ENCODE results near the gene ENTPD6. TPM values are rescaled to one million over a fixed set of nuclear protein-coding genes. Genes with fewer than 3 reads are reported as not detected.
A peak's percentile ranks its signal among the peaks of the same experiment; 100 is the strongest.

ENTPD6 gene
- polyA plus RNA-seq, 1 donor from 2014 or later, result 143 TPM

DNA sequence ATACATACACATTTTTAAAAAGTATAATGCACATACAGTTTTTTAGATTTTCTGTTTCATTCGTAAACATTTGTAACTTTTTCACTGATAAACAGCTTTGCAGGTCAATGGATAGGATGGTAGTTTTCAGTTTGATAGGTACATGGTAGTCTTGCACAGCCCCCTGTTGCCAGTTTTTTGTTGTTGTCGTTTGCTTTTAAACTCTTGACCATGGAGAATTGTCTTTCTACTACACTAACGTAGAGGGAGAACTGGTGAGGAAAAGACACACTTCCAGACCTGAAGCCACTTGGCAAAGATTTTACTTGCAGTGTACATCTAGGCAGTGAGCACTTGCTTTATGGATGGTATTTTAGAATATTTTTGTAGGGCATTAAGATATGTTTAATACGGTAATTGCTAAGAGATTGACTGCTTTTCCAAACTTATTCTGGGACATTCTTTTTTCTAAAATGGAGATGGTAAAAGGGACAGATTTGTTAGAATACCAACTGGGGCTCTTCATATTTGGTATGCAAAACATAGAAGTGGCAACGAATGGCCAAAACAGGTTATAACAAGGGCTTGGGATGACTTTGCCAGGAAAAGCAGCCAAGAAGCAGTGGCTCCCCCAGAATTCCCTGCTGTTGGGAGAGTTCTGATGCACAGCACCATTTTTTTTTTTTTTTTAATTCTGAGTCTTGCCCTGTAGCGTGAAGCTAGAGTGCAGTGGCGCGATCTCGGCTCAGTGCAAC lies 53.9 kb downstream of the ENTPD6 start:
- peaks cover 45% of the 10 kb centered on the region for H3K79me2 ChIP-seq (replicated peaks; ENCODE audit: insufficient read depth, low read length)

DNA sequence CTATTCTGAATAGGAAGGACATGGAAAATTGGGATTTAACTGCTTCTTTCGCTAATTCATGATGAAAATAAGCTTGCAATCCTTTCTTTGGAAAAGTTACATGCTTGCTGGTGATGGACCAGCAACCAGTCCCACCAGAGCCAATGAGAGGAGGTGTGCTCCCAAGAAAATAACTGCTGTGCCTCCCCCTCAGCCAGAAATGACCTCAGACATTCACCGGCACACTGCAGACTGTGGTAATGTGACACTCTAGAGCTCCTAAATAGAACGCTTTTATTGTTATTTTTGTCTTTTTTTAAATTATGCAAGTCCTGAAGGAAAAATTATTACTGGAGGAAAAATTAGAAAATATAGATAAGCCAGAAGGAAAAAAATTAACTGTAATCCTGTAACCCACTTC lies 55.0 kb downstream of the ENTPD6 start:
- H3K4me3 ChIP-seq (ENCODE audit: low read length), result peak overlapping the region; percentile 95
- H3K36me3 ChIP-seq (ENCODE audit: insufficient read depth, low read length), result no peaks in the 10 kb centered on the region
- no peaks in the 10 kb centered on the region for H3K27me3 ChIP-seq (ENCODE audit: insufficient read depth, low read depth, low read length)
- H3K79me2 ChIP-seq (replicated peaks; ENCODE audit: insufficient read depth, low read length), result peaks cover 56% of the 10 kb centered on the region
- no peaks in the 10 kb centered on the region for H4K20me1 ChIP-seq (ENCODE audit: insufficient read depth)
- no peak overlapping the region for H2AFZ ChIP-seq (ENCODE audit: low read depth, low read length)
- H3K9me2 ChIP-seq (ENCODE audit: insufficient read depth, low read length), result no peaks in the 10 kb centered on the region
- H3K4me2 ChIP-seq (ENCODE audit: low read length), result peak overlapping the region; percentile 37
- H3K9me3 ChIP-seq (ENCODE audit: low read length), result no peaks in the 10 kb centered on the region
- no peak overlapping the region for H3K27ac ChIP-seq (ENCODE audit: low read length)
- H3K9ac ChIP-seq (ENCODE audit: low read length), result no peak overlapping the region
- peaks cover 5% of the 10 kb centered on the region for H3F3A ChIP-seq (ENCODE audit: insufficient read depth, low read length, poor library complexity, severe bottlenecking)
- TF ChIP-seq, protein P1, sequence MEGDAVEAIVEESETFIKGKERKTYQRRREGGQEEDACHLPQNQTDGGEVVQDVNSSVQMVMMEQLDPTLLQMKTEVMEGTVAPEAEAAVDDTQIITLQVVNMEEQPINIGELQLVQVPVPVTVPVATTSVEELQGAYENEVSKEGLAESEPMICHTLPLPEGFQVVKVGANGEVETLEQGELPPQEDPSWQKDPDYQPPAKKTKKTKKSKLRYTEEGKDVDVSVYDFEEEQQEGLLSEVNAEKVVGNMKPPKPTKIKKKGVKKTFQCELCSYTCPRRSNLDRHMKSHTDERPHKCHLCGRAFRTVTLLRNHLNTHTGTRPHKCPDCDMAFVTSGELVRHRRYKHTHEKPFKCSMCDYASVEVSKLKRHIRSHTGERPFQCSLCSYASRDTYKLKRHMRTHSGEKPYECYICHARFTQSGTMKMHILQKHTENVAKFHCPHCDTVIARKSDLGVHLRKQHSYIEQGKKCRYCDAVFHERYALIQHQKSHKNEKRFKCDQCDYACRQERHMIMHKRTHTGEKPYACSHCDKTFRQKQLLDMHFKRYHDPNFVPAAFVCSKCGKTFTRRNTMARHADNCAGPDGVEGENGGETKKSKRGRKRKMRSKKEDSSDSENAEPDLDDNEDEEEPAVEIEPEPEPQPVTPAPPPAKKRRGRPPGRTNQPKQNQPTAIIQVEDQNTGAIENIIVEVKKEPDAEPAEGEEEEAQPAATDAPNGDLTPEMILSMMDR (IDR thresholded peaks at IDR 0.05; ENCODE audit: poor library complexity, severe bottlenecking), result no peak
- TF ChIP-seq TAF1 (IDR thresholded peaks at IDR 0.05; ENCODE audit: low read depth) (no peak), EP300 (conservative IDR thresholded peaks at IDR 0.05; ENCODE audit: poor library complexity, severe bottlenecking) (no peak), MXI1 (conservative IDR thresholded peaks at IDR 0.05; ENCODE audit: poor library complexity, severe bottlenecking) (no peak), POLR2AphosphoS5 (IDR thresholded peaks at IDR 0.05) (no peak), SMC3 (conservative IDR thresholded peaks at IDR 0.05; ENCODE audit: poor library complexity) (no peak), RAD21 (conservative IDR thresholded peaks at IDR 0.05) (no peak), EZH2 (IDR thresholded peaks at IDR 0.05; ENCODE audit: borderline replicate concordance, insufficient read depth, low read length, poor library complexity, severe bottlenecking) (no peak)
- TF ChIP-seq, protein P2, sequence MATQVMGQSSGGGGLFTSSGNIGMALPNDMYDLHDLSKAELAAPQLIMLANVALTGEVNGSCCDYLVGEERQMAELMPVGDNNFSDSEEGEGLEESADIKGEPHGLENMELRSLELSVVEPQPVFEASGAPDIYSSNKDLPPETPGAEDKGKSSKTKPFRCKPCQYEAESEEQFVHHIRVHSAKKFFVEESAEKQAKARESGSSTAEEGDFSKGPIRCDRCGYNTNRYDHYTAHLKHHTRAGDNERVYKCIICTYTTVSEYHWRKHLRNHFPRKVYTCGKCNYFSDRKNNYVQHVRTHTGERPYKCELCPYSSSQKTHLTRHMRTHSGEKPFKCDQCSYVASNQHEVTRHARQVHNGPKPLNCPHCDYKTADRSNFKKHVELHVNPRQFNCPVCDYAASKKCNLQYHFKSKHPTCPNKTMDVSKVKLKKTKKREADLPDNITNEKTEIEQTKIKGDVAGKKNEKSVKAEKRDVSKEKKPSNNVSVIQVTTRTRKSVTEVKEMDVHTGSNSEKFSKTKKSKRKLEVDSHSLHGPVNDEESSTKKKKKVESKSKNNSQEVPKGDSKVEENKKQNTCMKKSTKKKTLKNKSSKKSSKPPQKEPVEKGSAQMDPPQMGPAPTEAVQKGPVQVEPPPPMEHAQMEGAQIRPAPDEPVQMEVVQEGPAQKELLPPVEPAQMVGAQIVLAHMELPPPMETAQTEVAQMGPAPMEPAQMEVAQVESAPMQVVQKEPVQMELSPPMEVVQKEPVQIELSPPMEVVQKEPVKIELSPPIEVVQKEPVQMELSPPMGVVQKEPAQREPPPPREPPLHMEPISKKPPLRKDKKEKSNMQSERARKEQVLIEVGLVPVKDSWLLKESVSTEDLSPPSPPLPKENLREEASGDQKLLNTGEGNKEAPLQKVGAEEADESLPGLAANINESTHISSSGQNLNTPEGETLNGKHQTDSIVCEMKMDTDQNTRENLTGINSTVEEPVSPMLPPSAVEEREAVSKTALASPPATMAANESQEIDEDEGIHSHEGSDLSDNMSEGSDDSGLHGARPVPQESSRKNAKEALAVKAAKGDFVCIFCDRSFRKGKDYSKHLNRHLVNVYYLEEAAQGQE (IDR thresholded peaks at IDR 0.05; ENCODE audit: borderline replicate concordance), result no peak

More for the DNA sequence above, 53.9 kb downstream of the ENTPD6 start:
- Histone ChIP-seq H4K20me1 (ENCODE audit: insufficient read depth) (no peaks in the 10 kb centered on the region), H3K9me3 (ENCODE audit: low read length) (no peaks in the 10 kb centered on the region), H3K27me3 (ENCODE audit: insufficient read depth, low read depth, low read length) (no peaks in the 10 kb centered on the region), H3K9ac (ENCODE audit: low read length) (peak overlapping the region; percentile 75), H3F3A (ENCODE audit: insufficient read depth, low read length, poor library complexity, severe bottlenecking) (peaks cover 5% of the 10 kb centered on the region), H3K36me3 (ENCODE audit: insufficient read depth, low read length) (no peaks in the 10 kb centered on the region), H3K9me2 (ENCODE audit: insufficient read depth, low read length) (no peaks in the 10 kb centered on the region), H2AFZ (ENCODE audit: low read depth, low read length) (peak overlapping the region; percentile 36), H3K27ac (ENCODE audit: low read length) (peak overlapping the region; percentile 54), H3K4me3 (ENCODE audit: low read length) (peak overlapping the region; percentile 95), H3K4me2 (ENCODE audit: low read length) (peak overlapping the region; percentile 91)
- TF ChIP-seq SMC3 (conservative IDR thresholded peaks at IDR 0.05; ENCODE audit: poor library complexity) (no peak), EP300 (conservative IDR thresholded peaks at IDR 0.05; ENCODE audit: poor library complexity, severe bottlenecking) (no peak), EZH2 (IDR thresholded peaks at IDR 0.05; ENCODE audit: borderline replicate concordance, insufficient read depth, low read length, poor library complexity, severe bottlenecking) (no peak), RAD21 (conservative IDR thresholded peaks at IDR 0.05) (no peak), TAF1 (IDR thresholded peaks at IDR 0.05; ENCODE audit: low read depth) (no peak), POLR2AphosphoS5 (IDR thresholded peaks at IDR 0.05) (no peak), MXI1 (conservative IDR thresholded peaks at IDR 0.05; ENCODE audit: poor library complexity, severe bottlenecking) (no peak)
- TF ChIP-seq, protein P1 (IDR thresholded peaks at IDR 0.05; ENCODE audit: poor library complexity, severe bottlenecking), result no peak
- TF ChIP-seq, protein P2 (IDR thresholded peaks at IDR 0.05; ENCODE audit: borderline replicate concordance), result no peak
